Activated CD8-positive, alpha-beta memory T cell treated with anti-CD3 and anti-CD28 coated beads for 4 hours (primary cell): ENCODE data around the gene PRDM1.
A peak's percentile ranks its signal among the peaks of the same experiment; 100 is the strongest.

Source experiments
- DNase-seq, 2 donors: peaks; one replicate each; pipeline ENCODE4 v3.0.0-alpha.2; 2020; ENCODE audit warnings: low read depth in 2 of 2

The PRDM1 gene

GRCh38 chr6:106085984-106086813 is at the start of gene PRDM1:
PRDM1 (plus strand) TSS chr6:106086336; CDS start chr6:106086554, 218 bp downstream.
- peak; percentile 57 to 58 for DNase-seq

- no peak for DNase-seq
These were observed 49.1 kb upstream of the PRDM1 start for GRCh38 chr6:106037060-106037459.

DNA sequence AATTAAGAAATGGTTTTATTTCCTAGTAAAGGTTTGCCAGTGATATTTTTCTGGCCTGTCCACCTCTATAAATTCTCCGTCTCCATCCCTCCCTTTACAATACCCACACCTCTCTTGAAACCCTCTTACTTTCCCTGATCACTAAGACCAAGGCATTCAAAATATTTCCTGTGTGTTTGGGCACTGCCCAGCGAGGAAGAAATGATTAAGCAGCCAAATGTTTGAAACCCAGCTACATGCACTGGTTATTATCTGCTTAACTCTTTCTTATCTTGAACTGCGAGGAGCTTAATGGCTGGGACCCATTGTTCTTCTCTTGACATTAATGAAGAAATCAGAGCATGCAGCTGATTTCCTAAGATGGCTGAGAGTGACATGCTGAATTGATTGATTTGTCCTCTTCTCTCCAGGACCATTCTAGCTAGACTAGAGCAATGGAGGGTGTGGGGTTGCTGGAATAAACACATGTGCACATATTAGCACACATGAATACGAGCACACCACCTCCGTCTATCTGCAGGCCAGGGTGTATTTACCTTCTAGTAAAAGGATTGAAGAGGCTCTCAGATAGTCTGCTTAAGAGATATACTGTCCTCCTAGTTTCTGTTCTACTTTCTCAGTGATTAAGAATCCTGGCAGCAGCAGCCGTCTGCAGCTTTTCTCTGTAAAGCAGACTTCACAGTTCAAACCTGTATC is 46.1 kb upstream of the PRDM1 start:
- DNase-seq, result no peak

DNA sequence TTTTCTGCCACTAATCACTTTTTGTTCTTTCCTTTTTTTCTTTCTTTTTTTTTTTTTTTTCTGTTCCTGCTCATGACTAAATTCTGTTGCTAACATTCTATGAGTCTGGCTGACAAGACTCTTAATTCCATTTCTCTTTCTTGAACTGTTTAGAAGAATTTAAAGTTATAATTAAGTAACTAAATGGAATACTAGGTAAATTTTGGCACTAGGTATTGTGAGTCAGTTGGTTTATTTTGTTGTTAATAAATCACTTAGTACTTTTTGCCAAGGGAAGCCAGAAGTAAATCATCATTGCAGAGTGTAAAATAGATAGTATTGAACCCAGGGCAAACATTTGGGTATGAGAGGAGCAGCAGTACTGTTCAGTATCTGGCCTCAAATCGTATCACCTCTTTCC is 42.0 kb upstream of the PRDM1 start:
- DNase-seq, result no peak

GRCh38 chr6:106045077-106045476 is 41.1 kb upstream of the PRDM1 start:
- no peak for DNase-seq

GRCh38 chr6:106046116-106046853 is 39.9 kb upstream of the PRDM1 start:
- no peak for DNase-seq

GRCh38 chr6:106046854-106047200 is 39.3 kb upstream of the PRDM1 start:
- DNase-seq, result no peak

- no peak for DNase-seq
These were observed 37.8 kb upstream of the PRDM1 start for GRCh38 chr6:106048336-106048735.

- DNase-seq, result no peak
These were observed 35.6 kb upstream of the PRDM1 start for GRCh38 chr6:106050538-106050937.

- DNase-seq, result no peak
These were observed 34.9 kb upstream of the PRDM1 start for GRCh38 chr6:106051226-106051625.

- no peak for DNase-seq
These were observed 32.5 kb upstream of the PRDM1 start for GRCh38 chr6:106053484-106054205.

- no peak for DNase-seq
These were observed 30.6 kb upstream of the PRDM1 start for GRCh38 chr6:106055489-106055888.

DNA sequence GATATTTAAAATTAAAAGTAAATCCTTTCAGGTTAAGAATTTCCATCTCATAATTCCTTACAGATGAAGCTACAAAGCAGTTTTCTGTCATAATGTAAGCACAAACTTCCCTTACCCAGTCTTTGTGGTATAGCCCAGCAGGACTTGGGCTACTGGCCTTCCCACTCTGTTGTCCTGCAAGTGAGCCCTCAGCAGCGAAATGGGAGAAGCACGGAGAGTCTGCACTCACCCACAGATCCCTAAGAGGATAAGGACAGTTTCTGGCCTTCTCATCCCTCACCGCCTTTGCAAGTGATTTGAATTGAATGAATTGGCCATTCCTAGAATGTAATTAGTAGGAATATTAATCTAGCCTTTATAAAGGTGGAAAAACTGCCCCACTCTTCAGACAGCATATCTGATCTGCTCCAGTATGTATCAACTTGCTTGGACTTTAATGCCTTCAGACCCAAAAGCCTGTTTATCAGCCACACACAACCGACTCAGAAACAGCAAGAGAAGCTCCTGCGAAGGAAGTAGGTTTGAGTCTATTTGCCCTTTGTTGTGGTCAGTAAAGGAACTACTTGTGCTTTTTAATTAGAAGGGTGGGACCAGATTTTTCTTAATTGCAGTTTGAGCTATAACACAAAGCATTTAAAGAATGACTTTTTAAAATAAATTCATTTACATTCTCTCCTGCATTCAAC is 29.9 kb upstream of the PRDM1 start:
- no peak for DNase-seq

DNA sequence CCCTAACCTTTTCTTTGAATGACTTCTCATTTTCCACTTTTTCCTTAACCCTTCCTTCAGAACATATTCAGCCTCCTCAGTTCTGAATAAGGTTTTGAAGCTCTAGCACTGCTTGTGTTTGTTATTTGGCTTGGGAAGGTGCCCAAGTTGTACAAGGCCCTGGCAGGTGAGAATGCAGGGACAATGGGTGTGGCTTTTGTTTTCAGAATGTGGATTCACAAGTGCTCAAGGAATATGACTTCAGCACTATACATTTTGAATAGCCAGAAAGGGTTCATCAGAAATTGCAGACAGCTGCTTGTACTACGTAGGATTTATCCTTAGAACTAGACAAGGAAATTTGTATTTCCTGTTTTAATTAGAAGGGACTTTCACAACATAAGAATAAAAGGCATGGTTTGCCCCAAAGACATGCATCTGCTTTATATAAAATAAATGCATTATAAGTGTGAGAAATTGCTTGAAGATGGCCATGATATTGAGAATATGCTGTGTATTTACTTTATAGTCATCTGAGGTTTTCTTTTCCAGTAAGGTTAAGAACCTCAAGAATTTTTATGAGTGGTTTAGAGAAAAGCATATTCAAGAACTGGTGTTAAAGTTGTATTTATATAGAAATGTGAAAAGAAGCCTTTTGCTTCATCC is 29.3 kb upstream of the PRDM1 start:
- DNase-seq, result no peak

- no peak for DNase-seq
These were observed 26.8 kb upstream of the PRDM1 start for GRCh38 chr6:106059331-106059730.

DNA sequence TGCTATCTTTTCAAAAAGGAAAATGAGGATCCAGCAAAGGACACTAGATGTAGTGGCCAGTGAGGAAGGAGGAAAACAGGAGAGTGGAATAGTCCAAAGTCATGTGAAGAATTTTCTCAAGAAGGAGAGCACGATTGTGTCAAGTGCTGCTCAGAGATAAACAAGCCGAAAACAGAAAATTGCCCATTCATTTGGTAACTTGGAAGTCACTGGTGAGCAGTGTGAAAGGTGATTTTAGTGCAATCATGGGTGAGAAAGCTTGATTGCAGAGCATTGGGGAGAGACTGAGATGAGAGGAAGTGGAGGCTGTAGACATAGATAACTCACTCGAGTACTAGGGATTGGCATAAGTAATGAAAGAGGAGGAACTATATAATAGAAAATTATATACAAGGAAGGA is 26.0 kb upstream of the PRDM1 start:
- DNase-seq, result no peak

- DNase-seq, result no peak
These were observed 22.7 kb upstream of the PRDM1 start for GRCh38 chr6:106063448-106063850.

DNA sequence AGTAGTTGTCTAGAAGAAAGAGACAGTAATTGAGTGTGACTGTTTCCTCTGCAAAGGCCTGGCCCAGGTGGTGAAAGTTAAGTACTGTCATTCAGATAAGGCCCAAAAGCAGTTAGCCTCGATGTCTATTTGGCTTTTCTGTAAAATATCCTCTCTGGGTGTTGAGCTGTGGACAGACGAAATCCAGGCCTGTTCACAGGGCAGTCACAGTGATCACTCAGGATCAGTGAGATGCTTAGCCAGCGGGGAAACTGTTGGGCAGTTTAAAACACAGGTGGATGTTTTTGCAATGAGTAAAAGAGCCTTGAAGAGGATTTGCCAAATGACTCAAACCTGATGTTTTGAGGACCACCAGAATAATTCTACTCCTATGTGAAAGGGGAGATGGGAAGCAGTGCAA is 22.0 kb upstream of the PRDM1 start:
- no peak for DNase-seq

DNA sequence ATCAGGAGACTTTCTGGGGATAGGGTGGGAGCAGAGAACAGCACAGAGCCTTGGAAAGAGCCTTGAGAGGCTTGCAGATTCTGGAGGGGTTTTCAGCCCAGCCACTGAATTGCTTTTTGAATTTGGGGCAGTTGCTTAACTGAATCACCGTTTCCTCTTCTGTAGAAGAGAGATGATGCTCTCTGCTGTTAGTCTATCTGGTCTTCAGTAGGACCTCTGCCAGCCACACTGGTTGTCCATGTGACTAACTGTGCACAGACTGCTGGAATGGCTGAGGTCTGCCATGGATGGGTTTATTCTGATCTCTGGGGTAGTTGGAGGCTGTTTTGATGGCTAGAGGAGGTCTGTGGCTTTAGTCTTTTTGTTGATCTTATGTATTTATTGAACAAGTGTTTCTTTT is 21.4 kb upstream of the PRDM1 start:
- no peak for DNase-seq

- DNase-seq, result no peak
These were observed 19.1 kb upstream of the PRDM1 start for GRCh38 chr6:106066989-106067388.

DNA sequence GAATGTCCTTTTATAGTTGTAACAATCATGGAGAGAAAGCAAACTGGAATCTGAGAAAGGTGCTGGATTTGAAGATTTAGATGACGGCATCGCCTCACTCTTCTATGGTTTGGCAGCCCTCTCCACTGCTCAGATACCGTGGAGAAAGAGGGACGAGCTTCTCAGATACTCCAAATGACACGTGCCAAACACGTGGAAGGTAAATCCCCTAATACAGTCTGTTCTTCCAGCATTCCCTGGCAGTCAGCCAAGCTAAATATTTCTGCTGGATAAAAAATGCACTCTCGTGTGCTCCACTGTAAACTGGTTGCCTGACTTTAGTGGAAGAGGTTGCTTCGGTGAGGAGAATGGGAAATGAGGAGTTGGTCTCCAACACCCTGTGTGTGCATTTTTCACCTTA is 16.7 kb upstream of the PRDM1 start:
- no peak for DNase-seq
